Measurements from ENCODE around the gene BOD1L1.

Gene BOD1L1

GRCh38 chr4:13524504-13525243 lies 102.9 kb downstream of the BOD1L1 start:
- no peak for DNase-seq (ENCODE audit: low spot score)

- DNase-seq (ENCODE audit: low spot score) = no peak
Observed at GRCh38 chr4:13523591-13524503, 103.7 kb downstream of the BOD1L1 start.

- no peak for DNase-seq (ENCODE audit: low spot score)
Observed at GRCh38 chr4:13523105-13523477, 104.4 kb downstream of the BOD1L1 start.

- DNase-seq (ENCODE audit: low spot score) = no peak
Observed at GRCh38 chr4:13522282-13523104, 105.0 kb downstream of the BOD1L1 start.

GRCh38 chr4:13521047-13521446 lies 106.5 kb downstream of the BOD1L1 start:
- DNase-seq (ENCODE audit: low spot score) = no peak
